ENCODE results near the gene FARS2.

GRCh38 chr6:5771211-5771610 lies 509.9 kb downstream of the FARS2 start:
- TF ChIP-seq CTCF (conservative IDR thresholded peaks at IDR 0.05): no peak
- TF ChIP-seq ZFX (IDR thresholded peaks at IDR 0.05): no peak
